Suprapubic skin (tissue), 4 donors: ENCODE measurements around the gene ITGA3.

ENCODE experiments used
- POLR2A ChIP-seq, 2 donors: fragments of 450-650 bp; IDR thresholded peaks; one replicate each; pipeline ENCODE4 v1.6.1; 2017; ENCODE audit warnings: antibody characterized with exemption in 2 of 2, mild to moderate bottlenecking in 2 of 2, moderate library complexity in 2 of 2
- POLR2AphosphoS5 ChIP-seq, 3 donors: sonication (generic); formaldehyde crosslinking; IDR thresholded peaks; one replicate each; pipeline ENCODE4 v1.6.1; 2017; ENCODE audit warnings: antibody characterized with exemption in 3 of 3
- TF ChIP-seq, protein P1 (sequence below), 2 donors: fragments of 200-600 bp in 1 of 2; fragments of 450-650 bp in 1 of 2; sonication (generic) in 1 of 2; IDR thresholded peaks; one replicate each; pipeline ENCODE4 v1.5.1; 2016 to 2019; ENCODE audit warnings: antibody characterized with exemption in 2 of 2, mild to moderate bottlenecking in 1 of 2, moderate library complexity in 1 of 2

DNA sequence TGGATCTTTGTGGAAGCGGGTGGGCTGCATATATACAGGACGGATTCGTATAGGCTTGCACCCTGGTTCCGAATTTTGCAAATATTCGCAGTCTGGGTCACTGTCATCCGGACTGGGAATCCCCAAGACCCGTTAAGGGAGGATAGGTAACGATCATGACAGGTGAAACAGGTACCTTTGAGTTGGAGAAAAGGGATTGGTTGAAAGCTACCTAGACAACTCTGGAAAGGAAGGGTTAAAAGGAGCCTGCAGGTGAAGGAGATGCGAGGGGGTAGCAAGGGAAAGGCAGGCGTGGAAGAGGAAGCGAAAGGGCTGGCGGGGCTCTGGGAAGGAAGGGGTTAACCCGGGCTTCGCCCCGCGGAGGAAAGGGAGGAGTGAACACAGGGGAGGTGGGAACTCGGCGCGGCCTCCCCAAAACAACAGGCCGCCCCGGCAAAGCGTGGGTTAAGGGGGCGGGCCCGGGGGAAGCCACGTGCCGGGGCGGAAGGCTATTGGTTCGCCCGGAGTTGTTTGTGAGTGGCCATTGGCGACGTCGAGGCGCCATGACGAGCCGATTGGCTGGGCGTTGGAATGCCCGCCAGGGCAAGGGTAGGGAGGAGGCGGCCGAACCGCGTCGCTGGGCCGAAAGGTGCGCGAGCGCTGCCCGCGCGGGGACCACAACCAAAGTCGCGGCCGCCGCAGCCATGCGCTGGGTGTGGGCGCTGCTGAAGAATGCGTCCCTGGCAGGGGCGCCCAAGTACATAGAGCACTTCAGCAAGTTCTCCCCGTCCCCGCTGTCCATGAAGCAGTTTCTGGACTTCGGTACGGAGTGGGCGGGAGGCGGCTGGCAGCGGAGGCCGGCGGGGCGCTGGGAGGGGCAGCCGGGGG lies 39.1 kb downstream of the ITGA3 start, which contains the start of gene PDK2:
- TF ChIP-seq, protein P1, sequence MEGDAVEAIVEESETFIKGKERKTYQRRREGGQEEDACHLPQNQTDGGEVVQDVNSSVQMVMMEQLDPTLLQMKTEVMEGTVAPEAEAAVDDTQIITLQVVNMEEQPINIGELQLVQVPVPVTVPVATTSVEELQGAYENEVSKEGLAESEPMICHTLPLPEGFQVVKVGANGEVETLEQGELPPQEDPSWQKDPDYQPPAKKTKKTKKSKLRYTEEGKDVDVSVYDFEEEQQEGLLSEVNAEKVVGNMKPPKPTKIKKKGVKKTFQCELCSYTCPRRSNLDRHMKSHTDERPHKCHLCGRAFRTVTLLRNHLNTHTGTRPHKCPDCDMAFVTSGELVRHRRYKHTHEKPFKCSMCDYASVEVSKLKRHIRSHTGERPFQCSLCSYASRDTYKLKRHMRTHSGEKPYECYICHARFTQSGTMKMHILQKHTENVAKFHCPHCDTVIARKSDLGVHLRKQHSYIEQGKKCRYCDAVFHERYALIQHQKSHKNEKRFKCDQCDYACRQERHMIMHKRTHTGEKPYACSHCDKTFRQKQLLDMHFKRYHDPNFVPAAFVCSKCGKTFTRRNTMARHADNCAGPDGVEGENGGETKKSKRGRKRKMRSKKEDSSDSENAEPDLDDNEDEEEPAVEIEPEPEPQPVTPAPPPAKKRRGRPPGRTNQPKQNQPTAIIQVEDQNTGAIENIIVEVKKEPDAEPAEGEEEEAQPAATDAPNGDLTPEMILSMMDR (IDR thresholded peaks at IDR 0.05) = no peak
- TF ChIP-seq POLR2A (IDR thresholded peaks at IDR 0.05) = no peak
- peak in 2 of 3 donors; percentile 36 to 92 for TF ChIP-seq POLR2AphosphoS5 (IDR thresholded peaks at IDR 0.05)
